GM23338 (cell line): ENCODE measurements around the gene NCAN. TPM values are rescaled to one million over a fixed set of nuclear protein-coding genes. Genes with fewer than 3 reads are reported as not detected.
A peak's percentile ranks its signal among the peaks of the same experiment; 100 is the strongest.

Experiments
- ATAC-seq: fragments of 200-7000 bp; cut with Tn5 transposase; 3 replicates; pipeline ENCODE4 v1.9.1; 2020
- DNase-seq: peaks from one replicate; pipeline ENCODE4 v3.0.0-alpha.2; 2015; ENCODE audit warnings: low spot score
- H2AFZ ChIP-seq: fragments of 200-600 bp; sonication (generic); 2 replicates; pipeline ENCODE4 v1.8.0; 2016; ENCODE audit warnings: antibody characterized with exemption, mild to moderate bottlenecking, moderate library complexity
- H3F3A ChIP-seq: fragments of 200-600 bp; sonication (generic); replicated peaks from 2 replicates; pipeline ENCODE4 v1.8.0; 2017; ENCODE audit warnings: antibody characterized with exemption, mixed run types, low read depth
- H3K27ac ChIP-seq: fragments of 200-600 bp; sonication (generic); 2 replicates; pipeline ENCODE4 v1.6.1; 2016; ENCODE audit warnings: low read depth
- H3K27me3 ChIP-seq: fragments of 200-600 bp; sonication (generic); 2 replicates; pipeline ENCODE4 v1.8.0; 2016; ENCODE audit warnings: mild to moderate bottlenecking, mixed run types, moderate library complexity; ENCODE audit not compliant: insufficient read depth
- H3K36me3 ChIP-seq: fragments of 200-600 bp; sonication (generic); 2 replicates; pipeline ENCODE4 v1.8.0; 2016; ENCODE audit warnings: mild to moderate bottlenecking; ENCODE audit not compliant: insufficient read depth
- H3K4me1 ChIP-seq: fragments of 200-600 bp; sonication (generic); 2 replicates; pipeline ENCODE4 v1.8.0; 2016; ENCODE audit warnings: mild to moderate bottlenecking, moderate library complexity; ENCODE audit not compliant: insufficient read depth
- H3K4me2 ChIP-seq: fragments of 200-600 bp; sonication (generic); 2 replicates; pipeline ENCODE4 v1.7.1; 2017; ENCODE audit warnings: mixed run types
- H3K4me3 ChIP-seq: fragments of 200-600 bp; sonication (generic); 2 replicates; pipeline ENCODE4 v1.6.1; 2016; ENCODE audit warnings: mixed run types
- H3K79me2 ChIP-seq: fragments of 200-600 bp; sonication (generic); replicated peaks from 2 replicates; pipeline ENCODE4 v1.8.0; 2017; ENCODE audit warnings: mild to moderate bottlenecking; ENCODE audit not compliant: insufficient read depth
- H3K9me2 ChIP-seq: fragments of 200-600 bp; sonication (generic); 2 replicates; pipeline ENCODE4 v1.8.0; 2017; ENCODE audit not compliant: insufficient read depth
- H4K20me1 ChIP-seq: fragments of 200-600 bp; sonication (generic); replicated peaks from 2 replicates; pipeline ENCODE4 v1.8.0; 2017; ENCODE audit warnings: mild to moderate bottlenecking; ENCODE audit not compliant: insufficient read depth
- H3K27ac Mint-ChIP-seq: 2 replicates; pipeline ENCODE4 v1.8.0; 2020; ENCODE audit warnings: inconsistent platforms, mild to moderate bottlenecking, moderate library complexity, mixed read lengths
- H3K27me3 Mint-ChIP-seq: 3 replicates; pipeline ENCODE4 v1.8.0; 2022; ENCODE audit warnings: low read depth, mild to moderate bottlenecking, moderate library complexity, mixed read lengths, inconsistent platforms; ENCODE audit not compliant: insufficient read depth, poor library complexity
- H3K36me3 Mint-ChIP-seq: 3 replicates; pipeline ENCODE4 v1.8.0; 2021; ENCODE audit warnings: low read depth, mild to moderate bottlenecking, inconsistent platforms, moderate library complexity, mixed read lengths
- H3K4me1 Mint-ChIP-seq: 3 replicates; pipeline ENCODE4 v1.8.0; 2020; ENCODE audit warnings: mild to moderate bottlenecking, inconsistent platforms, mixed read lengths
- H3K4me3 Mint-ChIP-seq: 3 replicates; pipeline ENCODE4 v1.8.0; 2021; ENCODE audit warnings: moderate library complexity, mild to moderate bottlenecking, inconsistent platforms, mixed read lengths
- H3K9me3 Mint-ChIP-seq: 3 replicates; pipeline ENCODE4 v1.8.0; 2020; ENCODE audit warnings: moderate library complexity, mild to moderate bottlenecking, inconsistent platforms, mixed read lengths
- ETS1 ChIP-seq: IDR thresholded peaks from 2 replicates; pipeline ENCODE4 v1.6.1; 2016; ENCODE audit warnings: antibody characterized with exemption
- JUNB ChIP-seq: IDR thresholded peaks from one replicate; pipeline ENCODE4 v1.6.1; 2016; ENCODE audit warnings: antibody characterized with exemption; ENCODE audit not compliant: unreplicated experiment
- POLR2AphosphoS5 ChIP-seq: IDR thresholded peaks from 2 replicates; pipeline ENCODE4 v1.6.1; 2016; ENCODE audit warnings: antibody characterized with exemption, low read depth
- REST ChIP-seq: IDR thresholded peaks from one replicate; pipeline ENCODE4 v1.6.1; 2018; ENCODE audit warnings: antibody characterized with exemption; ENCODE audit not compliant: unreplicated experiment
- STAT1 ChIP-seq: IDR thresholded peaks from one replicate; pipeline ENCODE4 v1.6.1; 2016; ENCODE audit warnings: antibody characterized with exemption; ENCODE audit not compliant: unreplicated experiment
- ZNF114 ChIP-seq: fragments of 250-450 bp; sonication (Bioruptor Pico); IDR thresholded peaks from 2 replicates; pipeline ENCODE4 v1.5.0; 2020; ENCODE audit warnings: mild to moderate bottlenecking, moderate library complexity
- ZNF331 ChIP-seq: fragments of 250-450 bp; sonication (Bioruptor Pico); IDR thresholded peaks from 2 replicates; pipeline ENCODE4 v1.5.0; 2020; ENCODE audit warnings: low read depth, mild to moderate bottlenecking, moderate library complexity
- long read RNA-seq: library from polyadenylated mRNA; unstranded; transcript quantifications from one replicate; pipeline ENCODE4 v2.0.0, GENCODE V29; 2020; ENCODE audit not compliant: unreplicated experiment
- polyA plus RNA-seq: library from polyadenylated mRNA; unstranded; fragments of >200 nt; fragmentation: Nextera tagmentation; extraction: Ambion mirVana; gene quantifications from 2 replicates; pipeline ENCODE4 v1.2.1, GENCODE V29; 2016
- total RNA-seq: library from RNA; depleted of rRNA; stranded (reverse); fragments of >200 nt; shearing (Covaris generic); gene quantifications from 2 replicates; pipeline ENCODE4 v1.2.3, GENCODE V29; 2014; rRNA removed

Gene NCAN
- total RNA-seq = 8.0 and 9.4 TPM in 2 replicates
- 1.8 and 2.2 TPM in 2 replicates for polyA plus RNA-seq
- long read RNA-seq = 0 reads

DNA sequence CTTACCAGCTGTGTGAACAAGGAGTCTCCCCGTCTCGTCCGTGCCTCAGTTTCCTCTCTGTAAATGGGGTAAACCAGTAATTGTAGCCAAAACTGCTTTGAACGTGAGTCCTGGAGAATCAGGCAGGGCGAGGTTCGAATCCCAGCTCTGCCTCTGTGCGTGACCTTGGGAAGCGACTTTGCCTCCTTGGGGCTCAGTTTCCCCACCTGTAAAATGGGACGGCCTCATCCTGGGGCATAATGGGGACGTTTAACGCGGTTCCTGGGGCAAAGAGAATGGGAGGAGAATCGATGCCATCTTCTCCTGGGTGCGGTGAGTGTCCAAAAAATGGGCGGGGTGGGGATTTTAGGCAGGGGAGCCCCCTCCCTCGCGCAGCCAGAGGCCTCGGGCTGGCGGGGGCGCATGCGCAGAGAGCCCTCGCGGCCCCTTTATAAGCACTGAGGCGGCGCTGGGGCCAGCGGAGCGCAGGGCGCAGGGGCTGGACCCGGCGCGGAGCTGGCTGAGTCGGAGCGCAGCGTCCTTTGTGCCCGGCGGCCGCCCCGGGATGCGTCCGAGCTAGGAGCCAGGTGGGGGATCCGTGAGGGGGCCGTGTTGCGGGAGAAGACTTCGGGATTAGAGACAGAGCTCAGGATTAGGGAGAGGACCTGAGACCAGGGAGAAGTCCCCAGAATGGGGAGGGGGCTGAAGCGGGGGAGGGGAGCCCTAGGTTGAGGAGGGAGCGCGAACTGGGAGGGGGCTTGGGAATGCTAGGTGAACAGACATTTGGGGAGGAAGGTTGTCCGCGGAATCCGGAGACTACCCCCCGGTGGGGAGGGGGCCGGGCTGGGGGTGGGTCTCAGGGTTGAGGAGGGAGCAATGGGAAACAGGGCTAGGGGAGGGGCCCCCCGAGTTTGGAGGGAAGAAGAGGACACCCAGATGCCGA is at the start of gene NCAN:
Gene NCAN, plus strand, starts transcription at position 460 of the 922 bp plus-strand sequence. CDS start 4,996 bp downstream, outside the sequence.
- H2AFZ ChIP-seq = peak within 1 kb of the TSS; percentile 89
- ATAC-seq = peak; percentile 79
- H3K4me1 ChIP-seq = peaks cover 3% of the 10 kb centered on the region; the same call in 1 of the 2 replicates
- peaks cover 3% of the 10 kb centered on the region; the same call in 1 of the 2 replicates for H4K20me1 ChIP-seq
- Mint-ChIP-seq H3K4me3 (peak within 1 kb of the TSS; percentile 75), H3K4me1 (peaks cover 12% of the 10 kb centered on the region), H3K36me3 (no peaks in the 10 kb centered on the region; the same call in 2 of the 3 replicates), H3K27me3 (peaks cover 66% of the 10 kb centered on the region), H3K9me3 (peaks cover 4% of the 10 kb centered on the region; the same call in 2 of the 3 replicates), H3K27ac (no peak within 1 kb of the TSS)
- H3K9me2 ChIP-seq = no peaks in the 10 kb centered on the region
- H3K4me3 ChIP-seq = peak within 1 kb of the TSS; percentile 78
- H3F3A ChIP-seq = no peaks in the 10 kb centered on the region
- TF ChIP-seq ETS1 = no peak
- TF ChIP-seq POLR2AphosphoS5 = peak; percentile 66
- no peaks in the 10 kb centered on the region for H3K79me2 ChIP-seq
- peaks cover 71% of the 10 kb centered on the region for H3K27me3 ChIP-seq
- H3K4me2 ChIP-seq = peak within 1 kb of the TSS; percentile 88
- H3K27ac ChIP-seq = no peak within 1 kb of the TSS
- peak; percentile 84 for DNase-seq
- no peaks in the 10 kb centered on the region for H3K36me3 ChIP-seq

- Histone ChIP-seq H3K9me2 (no peaks in the 10 kb centered on the region), H2AFZ (no peak overlapping the region), H3K27ac (no peak overlapping the region), H3K27me3 (no peaks in the 10 kb centered on the region), H3K36me3 (no peaks in the 10 kb centered on the region), H3F3A (0 out of 2 replicates have a peak, but pooled peaks cover 1% of the 10 kb centered on the region), H3K79me2 (no peaks in the 10 kb centered on the region), H3K4me3 (no peak overlapping the region), H4K20me1 (no peaks in the 10 kb centered on the region), H3K4me2 (no peak overlapping the region), H3K4me1 (peaks cover 16% of the 10 kb centered on the region)
- Mint-ChIP-seq H3K9me3 (peaks cover 3% of the 10 kb centered on the region), H3K27me3 (peaks cover 14% of the 10 kb centered on the region), H3K36me3 (peaks cover 4% of the 10 kb centered on the region; the same call in 1 of the 3 replicates), H3K4me3 (no peak overlapping the region), H3K4me1 (peaks cover 15% of the 10 kb centered on the region), H3K27ac (no peak overlapping the region)
- ATAC-seq (no peak), DNase-seq (no peak)
- no peak for TF ChIP-seq ZNF331
- TF ChIP-seq ZNF114 (CRISPR knock-in tag) = no peak
- TF ChIP-seq JUNB = no peak
- TF ChIP-seq REST = no peak
- no peak for TF ChIP-seq STAT1
Observed at GRCh38 chr19:19162495-19162894, 49.3 kb upstream of the NCAN start.
